ENCODE data around the gene SERPINA9.

DNA sequence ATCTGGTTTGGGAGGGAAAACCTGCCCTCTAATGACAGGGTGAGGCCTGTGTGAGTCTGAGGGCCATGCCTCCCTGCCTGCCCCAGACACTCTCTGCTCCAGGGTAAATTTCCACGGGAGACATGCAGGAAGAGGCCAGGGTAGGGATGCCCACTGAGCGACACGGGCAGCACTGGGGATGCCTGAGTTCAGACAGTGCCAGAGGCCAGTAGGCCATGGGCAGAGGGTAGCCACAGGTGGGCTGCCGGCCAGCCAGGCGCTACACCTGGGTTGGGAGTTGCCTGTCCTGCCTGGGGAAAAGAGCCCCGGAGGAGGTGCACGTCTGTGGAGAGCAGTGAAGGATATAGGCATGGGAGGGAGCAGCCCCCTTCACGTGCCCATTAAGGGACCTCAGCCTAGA lies 29.6 kb upstream of the SERPINA9 start:
- TF ChIP-seq, protein P1, sequence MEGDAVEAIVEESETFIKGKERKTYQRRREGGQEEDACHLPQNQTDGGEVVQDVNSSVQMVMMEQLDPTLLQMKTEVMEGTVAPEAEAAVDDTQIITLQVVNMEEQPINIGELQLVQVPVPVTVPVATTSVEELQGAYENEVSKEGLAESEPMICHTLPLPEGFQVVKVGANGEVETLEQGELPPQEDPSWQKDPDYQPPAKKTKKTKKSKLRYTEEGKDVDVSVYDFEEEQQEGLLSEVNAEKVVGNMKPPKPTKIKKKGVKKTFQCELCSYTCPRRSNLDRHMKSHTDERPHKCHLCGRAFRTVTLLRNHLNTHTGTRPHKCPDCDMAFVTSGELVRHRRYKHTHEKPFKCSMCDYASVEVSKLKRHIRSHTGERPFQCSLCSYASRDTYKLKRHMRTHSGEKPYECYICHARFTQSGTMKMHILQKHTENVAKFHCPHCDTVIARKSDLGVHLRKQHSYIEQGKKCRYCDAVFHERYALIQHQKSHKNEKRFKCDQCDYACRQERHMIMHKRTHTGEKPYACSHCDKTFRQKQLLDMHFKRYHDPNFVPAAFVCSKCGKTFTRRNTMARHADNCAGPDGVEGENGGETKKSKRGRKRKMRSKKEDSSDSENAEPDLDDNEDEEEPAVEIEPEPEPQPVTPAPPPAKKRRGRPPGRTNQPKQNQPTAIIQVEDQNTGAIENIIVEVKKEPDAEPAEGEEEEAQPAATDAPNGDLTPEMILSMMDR (IDR thresholded peaks at IDR 0.05), result no peak
- TF ChIP-seq POLR2A (IDR thresholded peaks at IDR 0.05), result no peak
- no peak for TF ChIP-seq EP300 (IDR thresholded peaks at IDR 0.05)

Measured in tibial nerve (tissue), 4 donors.